ENCODE measurements around the gene TIAM1.

Gene TIAM1

DNA sequence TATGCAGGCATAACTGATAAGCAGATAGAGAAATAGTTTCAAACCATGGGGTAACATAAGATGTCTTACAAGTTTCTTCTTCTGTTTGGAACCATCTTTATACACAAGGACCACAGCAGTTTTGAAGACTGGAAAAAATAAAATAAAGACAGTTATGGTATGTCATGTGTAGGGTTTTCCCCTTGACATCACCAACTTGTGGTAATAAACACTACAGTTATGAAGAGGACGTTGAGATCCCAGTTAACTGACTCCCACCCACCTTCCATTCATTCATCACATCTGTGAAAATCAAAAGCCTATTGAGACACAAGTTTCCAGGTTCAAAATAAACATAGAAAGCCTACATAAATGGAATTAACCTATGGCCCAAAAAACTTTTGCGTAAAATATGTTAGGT lies 213.2 kb downstream of the TIAM1 start:
- TF ChIP-seq, protein P1, sequence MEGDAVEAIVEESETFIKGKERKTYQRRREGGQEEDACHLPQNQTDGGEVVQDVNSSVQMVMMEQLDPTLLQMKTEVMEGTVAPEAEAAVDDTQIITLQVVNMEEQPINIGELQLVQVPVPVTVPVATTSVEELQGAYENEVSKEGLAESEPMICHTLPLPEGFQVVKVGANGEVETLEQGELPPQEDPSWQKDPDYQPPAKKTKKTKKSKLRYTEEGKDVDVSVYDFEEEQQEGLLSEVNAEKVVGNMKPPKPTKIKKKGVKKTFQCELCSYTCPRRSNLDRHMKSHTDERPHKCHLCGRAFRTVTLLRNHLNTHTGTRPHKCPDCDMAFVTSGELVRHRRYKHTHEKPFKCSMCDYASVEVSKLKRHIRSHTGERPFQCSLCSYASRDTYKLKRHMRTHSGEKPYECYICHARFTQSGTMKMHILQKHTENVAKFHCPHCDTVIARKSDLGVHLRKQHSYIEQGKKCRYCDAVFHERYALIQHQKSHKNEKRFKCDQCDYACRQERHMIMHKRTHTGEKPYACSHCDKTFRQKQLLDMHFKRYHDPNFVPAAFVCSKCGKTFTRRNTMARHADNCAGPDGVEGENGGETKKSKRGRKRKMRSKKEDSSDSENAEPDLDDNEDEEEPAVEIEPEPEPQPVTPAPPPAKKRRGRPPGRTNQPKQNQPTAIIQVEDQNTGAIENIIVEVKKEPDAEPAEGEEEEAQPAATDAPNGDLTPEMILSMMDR (IDR thresholded peaks at IDR 0.05; ENCODE audit: low read depth, low read length): no peak
- no peak overlapping the region for H3K4me3 ChIP-seq (ENCODE audit: low read depth, low read length)

DNA sequence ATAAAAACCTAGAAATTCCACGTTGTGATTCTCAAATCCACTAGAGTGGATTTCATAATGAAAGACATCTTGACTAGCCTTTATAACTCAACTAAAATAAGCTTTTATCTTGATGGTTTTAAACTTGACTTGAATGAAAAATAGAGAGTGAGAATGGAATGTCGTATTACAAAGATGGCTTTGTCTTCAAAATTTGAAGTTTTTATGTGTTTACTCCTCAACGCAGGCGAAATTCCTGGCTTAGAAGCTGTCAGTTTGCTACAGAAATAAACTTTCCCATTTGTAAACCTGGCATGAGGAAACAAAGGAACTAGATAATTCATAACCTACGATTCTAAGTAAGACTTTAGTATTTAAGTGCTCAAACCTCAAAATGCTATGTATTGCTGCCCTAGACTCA lies 215.8 kb downstream of the TIAM1 start:
- TF ChIP-seq, protein P1 (IDR thresholded peaks at IDR 0.05; ENCODE audit: low read depth, low read length): no peak
- H3K4me3 ChIP-seq (ENCODE audit: low read depth, low read length): no peak overlapping the region

DNA sequence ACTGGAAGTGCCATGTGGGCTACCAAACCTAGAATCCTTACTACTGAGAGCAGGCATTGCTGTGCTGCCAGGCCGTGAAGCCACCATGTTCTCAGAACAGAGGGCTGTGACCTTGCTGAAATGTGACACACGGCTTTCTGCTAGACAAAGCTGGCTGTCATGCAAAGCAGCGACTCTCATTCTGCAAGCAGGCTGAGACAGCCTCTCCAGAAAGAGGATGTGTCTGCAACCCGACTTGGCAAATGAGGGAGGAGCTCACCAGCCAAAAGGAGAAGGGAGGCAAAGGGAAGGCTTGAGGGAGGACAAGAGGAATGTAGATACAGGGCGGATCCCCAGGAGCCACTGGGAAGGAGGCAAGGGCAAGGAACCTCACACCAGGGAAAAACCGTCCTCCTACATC lies 220.1 kb downstream of the TIAM1 start:
- TF ChIP-seq, protein P1 (IDR thresholded peaks at IDR 0.05; ENCODE audit: low read depth, low read length): no peak
- no peak overlapping the region for H3K4me3 ChIP-seq (ENCODE audit: low read depth, low read length)

DNA sequence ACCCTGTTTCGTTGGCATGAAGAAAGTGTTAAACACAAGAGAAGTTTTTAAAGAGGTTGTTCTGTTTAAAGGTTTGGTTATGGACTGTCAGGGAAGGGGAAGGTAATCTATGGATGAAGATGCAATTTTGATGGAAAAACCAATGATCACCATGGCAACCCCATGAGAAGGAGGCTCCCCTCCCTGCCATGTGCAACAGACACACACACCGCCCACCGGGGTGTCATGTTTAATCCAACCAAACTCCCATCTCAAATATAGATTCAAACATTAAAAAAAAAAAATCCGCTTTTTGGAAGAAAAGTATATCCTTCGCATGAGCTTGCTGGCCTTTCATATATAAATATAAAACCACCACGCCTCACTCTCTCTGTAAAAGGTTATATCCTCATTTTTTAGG lies 224.9 kb downstream of the TIAM1 start:
- TF ChIP-seq, protein P1 (IDR thresholded peaks at IDR 0.05; ENCODE audit: low read depth, low read length): no peak
- no peak overlapping the region for H3K4me3 ChIP-seq (ENCODE audit: low read depth, low read length)

DNA sequence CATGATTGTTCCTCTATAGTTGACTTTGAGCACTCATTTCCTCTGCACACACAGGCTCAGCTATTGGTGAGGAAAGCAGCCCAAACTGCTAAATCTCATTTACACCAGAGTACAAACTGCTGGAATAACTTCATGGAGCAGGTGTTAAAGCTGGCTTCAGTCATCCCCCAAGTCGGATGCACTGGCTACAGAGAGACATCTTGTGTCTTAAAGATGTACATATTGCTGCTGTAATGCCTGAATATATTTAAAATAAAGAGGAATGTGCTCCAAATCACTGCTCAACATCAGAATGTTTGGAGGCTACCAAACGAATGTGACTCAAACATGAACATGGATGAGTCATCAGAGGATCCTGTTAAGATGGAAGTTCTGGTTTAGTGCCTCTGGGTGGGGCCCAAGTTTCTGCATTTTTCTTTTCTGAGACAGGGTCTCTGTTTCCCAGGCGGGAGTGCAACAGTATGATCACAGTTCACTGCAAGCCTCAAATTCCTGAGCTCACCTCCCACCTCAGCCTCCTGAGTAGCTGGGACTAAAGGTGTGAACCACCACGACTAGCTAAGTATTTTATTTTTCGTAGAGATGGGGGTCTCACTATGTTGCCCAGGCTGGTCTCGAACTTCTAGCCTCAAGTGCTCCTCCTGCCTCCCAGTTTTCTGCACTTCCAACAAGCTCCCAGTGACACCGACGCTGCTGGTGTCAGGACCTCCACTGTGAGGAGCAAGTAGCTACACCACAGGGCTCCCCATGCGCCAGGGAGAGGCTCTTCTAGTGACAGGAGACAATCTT lies 226.7 kb downstream of the TIAM1 start:
- H3K4me3 ChIP-seq (ENCODE audit: low read depth, low read length): no peak overlapping the region

DNA sequence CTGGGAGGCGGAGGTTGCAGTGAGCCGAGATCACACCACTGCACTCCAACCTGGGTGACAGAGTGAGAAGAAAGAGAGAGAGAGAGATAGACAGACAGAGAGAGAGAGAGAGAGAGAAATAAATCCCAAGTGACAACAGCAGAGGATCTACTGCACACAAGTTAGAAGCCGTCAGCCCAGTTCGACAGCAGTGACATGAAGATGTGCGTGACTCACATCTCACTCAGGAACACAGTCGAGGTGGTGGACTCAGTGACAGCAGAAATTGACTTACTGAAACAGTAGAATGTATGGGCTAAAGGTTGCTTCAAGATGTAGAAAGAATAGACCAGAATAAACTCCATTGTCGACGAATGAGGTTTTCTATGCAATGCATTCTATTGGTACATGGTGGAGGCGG lies 228.8 kb downstream of the TIAM1 start:
- H3K4me3 ChIP-seq (ENCODE audit: low read depth, low read length): no peak overlapping the region
- TF ChIP-seq, protein P1 (IDR thresholded peaks at IDR 0.05; ENCODE audit: low read depth, low read length): no peak

More for the DNA sequence above, 226.7 kb downstream of the TIAM1 start:
- TF ChIP-seq, protein P1 (IDR thresholded peaks at IDR 0.05; ENCODE audit: low read depth, low read length): no peak

DNA sequence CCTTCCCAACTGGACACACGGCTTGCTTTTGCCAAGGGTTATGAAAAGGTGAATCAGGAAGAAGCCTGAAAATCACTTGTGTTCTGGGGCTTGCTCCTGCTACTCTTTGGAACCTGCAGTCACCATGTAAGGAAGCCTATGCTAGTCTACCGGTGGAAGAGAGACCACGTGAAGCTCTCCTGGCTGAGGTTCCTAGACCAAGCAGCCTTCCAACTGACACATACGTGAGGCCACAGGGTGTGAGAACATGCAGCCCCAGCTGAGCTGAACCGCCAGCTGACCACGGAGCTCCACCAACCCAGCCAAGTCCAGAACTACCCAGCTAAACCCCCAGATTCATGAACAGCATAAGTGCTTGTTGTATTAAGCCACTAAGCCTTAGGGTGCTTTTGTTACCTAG lies 233.0 kb downstream of the TIAM1 start:
- TF ChIP-seq, protein P1 (IDR thresholded peaks at IDR 0.05; ENCODE audit: low read depth, low read length): no peak
- H3K4me3 ChIP-seq (ENCODE audit: low read depth, low read length): no peak overlapping the region

All from WI38 (cell line).